H9 (cell line): Measurements from ENCODE around the gene ZNF813. TPM values are rescaled to one million over a fixed set of nuclear protein-coding genes. Genes with fewer than 3 reads are reported as not detected.

Source experiments
- DNase-seq: peaks from one replicate; pipeline ENCODE4 v3.0.0-alpha.2; 2017
- H2AFZ ChIP-seq: one replicate; pipeline ENCODE4 v1.6.1; 2013; ENCODE audit warnings: mild to moderate bottlenecking, low read length, control low read depth, moderate library complexity
- H2AK5ac ChIP-seq: 2 replicates; pipeline ENCODE4 v1.6.1; 2013; ENCODE audit warnings: low read length, control low read depth, mixed read lengths; ENCODE audit not compliant: insufficient read length
- H2BK120ac ChIP-seq: one replicate; pipeline ENCODE4 v1.6.1; 2013; ENCODE audit warnings: low read depth, mild to moderate bottlenecking, low read length, control low read depth, inconsistent platforms; ENCODE audit not compliant: poor library complexity, severe bottlenecking
- H2BK12ac ChIP-seq: 2 replicates; pipeline ENCODE4 v1.6.1; 2013; ENCODE audit warnings: low read length, control low read depth, mixed read lengths, low read depth; ENCODE audit not compliant: insufficient read length
- H2BK15ac ChIP-seq: 2 replicates; pipeline ENCODE4 v1.6.1; 2013; ENCODE audit warnings: low read depth, low read length, control low read depth
- H2BK20ac ChIP-seq: one replicate; pipeline ENCODE4 v1.6.1; 2013; ENCODE audit warnings: low read depth, mild to moderate bottlenecking, low read length, control low read depth, inconsistent platforms; ENCODE audit not compliant: poor library complexity, severe bottlenecking
- H2BK5ac ChIP-seq: 2 replicates; pipeline ENCODE4 v1.6.1; 2013; ENCODE audit warnings: low read length, control low read depth, mixed read lengths; ENCODE audit not compliant: insufficient read length
- H3K14ac ChIP-seq: 2 replicates; pipeline ENCODE4 v1.6.1; 2013; ENCODE audit warnings: low read length, control low read depth; ENCODE audit not compliant: insufficient read depth
- H3K18ac ChIP-seq: 2 replicates; pipeline ENCODE4 v1.6.1; 2013; ENCODE audit warnings: low read depth, mild to moderate bottlenecking, mixed read lengths, low read length, control low read depth; ENCODE audit not compliant: insufficient read length
- H3K23ac ChIP-seq: 2 replicates; pipeline ENCODE4 v1.6.1; 2013; ENCODE audit warnings: low read length, control low read depth, mixed read lengths, low read depth; ENCODE audit not compliant: insufficient read length
- H3K23me2 ChIP-seq: 2 replicates; pipeline ENCODE4 v1.6.1; 2013; ENCODE audit warnings: low read depth, mild to moderate bottlenecking, mixed read lengths, low read length, control low read depth; ENCODE audit not compliant: insufficient read length, poor library complexity, severe bottlenecking
- H3K27ac ChIP-seq: 2 replicates; pipeline ENCODE4 v1.5.1; 2013; ENCODE audit warnings: low read length, control low read depth, mixed read lengths, low read depth; ENCODE audit not compliant: insufficient read length
- H3K27me3 ChIP-seq: 2 replicates; pipeline ENCODE4 v1.6.1; 2013; ENCODE audit warnings: low read length, control low read depth, inconsistent platforms; ENCODE audit not compliant: insufficient read depth
- H3K4ac ChIP-seq: 2 replicates; pipeline ENCODE4 v1.6.1; 2013; ENCODE audit warnings: low read depth, mild to moderate bottlenecking, control low read depth, inconsistent platforms, low read length, moderate library complexity
- H3K4me1 ChIP-seq: 2 replicates; pipeline ENCODE4 v1.6.1; 2013; ENCODE audit warnings: low read length, control low read depth, inconsistent platforms; ENCODE audit not compliant: insufficient read depth
- H3K4me2 ChIP-seq: 2 replicates; pipeline ENCODE4 v1.6.1; 2013; ENCODE audit warnings: low read length, control low read depth, mixed read lengths; ENCODE audit not compliant: insufficient read length, insufficient read depth
- H3K56ac ChIP-seq: 2 replicates; pipeline ENCODE4 v1.6.1; 2013; ENCODE audit warnings: low read depth, mild to moderate bottlenecking, mixed read lengths, low read length, control low read depth; ENCODE audit not compliant: insufficient read length
- H3K79me1 ChIP-seq: 2 replicates; pipeline ENCODE4 v1.6.1; 2013; ENCODE audit warnings: low read depth, mild to moderate bottlenecking, moderate library complexity, low read length, control low read depth, inconsistent platforms; ENCODE audit not compliant: insufficient read depth, poor library complexity, severe bottlenecking
- H3K79me2 ChIP-seq: 2 replicates; pipeline ENCODE4 v1.6.1; 2013; ENCODE audit warnings: low read length, control low read depth, inconsistent platforms; ENCODE audit not compliant: insufficient read depth
- H3K9ac ChIP-seq: 2 replicates; pipeline ENCODE4 v1.6.1; 2013; ENCODE audit warnings: low read length, control low read depth, mixed read lengths; ENCODE audit not compliant: insufficient read length; ENCODE audit errors: extremely low read depth
- H3K9me3 ChIP-seq: one replicate; pipeline ENCODE4 v1.6.1; 2013; ENCODE audit warnings: low read depth, low read length, inconsistent platforms; ENCODE audit not compliant: control insufficient read depth
- H3T11ph ChIP-seq: one replicate; pipeline ENCODE4 v1.6.1; 2013; ENCODE audit warnings: mild to moderate bottlenecking, low read length, control low read depth, inconsistent platforms
- H4K20me1 ChIP-seq: one replicate; pipeline ENCODE4 v1.6.1; 2013; ENCODE audit not compliant: control insufficient read depth, insufficient read length, insufficient read depth
- H4K5ac ChIP-seq: 2 replicates; pipeline ENCODE4 v1.6.1; 2013; ENCODE audit warnings: low read depth, mild to moderate bottlenecking, mixed read lengths, low read length, control low read depth; ENCODE audit not compliant: insufficient read length
- H4K8ac ChIP-seq: replicated peaks from 2 replicates; pipeline ENCODE4 v1.6.1; 2013; ENCODE audit warnings: low read length, control low read depth, mixed read lengths, low read depth; ENCODE audit not compliant: insufficient read length
- H4K91ac ChIP-seq: 2 replicates; pipeline ENCODE4 v1.6.1; 2013; ENCODE audit warnings: low read depth, mild to moderate bottlenecking, moderate library complexity, mixed read lengths, low read length, control low read depth; ENCODE audit not compliant: insufficient read length
- H3K27ac Mint-ChIP-seq, 3 experiments: 2 replicates in 2 of 3; 3 replicates in 1 of 3; pipeline ENCODE4 v1.8.0; 2020 to 2021; ENCODE audit warnings: mixed read lengths in 3 of 3, mild to moderate bottlenecking in 1 of 3, moderate library complexity in 1 of 3
- H3K27me3 Mint-ChIP-seq: 2 replicates; pipeline ENCODE4 v1.8.0; 2021; ENCODE audit warnings: low read depth, mild to moderate bottlenecking, moderate library complexity, mixed read lengths
- H3K36me3 Mint-ChIP-seq, 3 experiments: 2 replicates in 2 of 3; 3 replicates in 1 of 3; pipeline ENCODE4 v1.8.0; 2020 to 2021; ENCODE audit warnings: low read depth in 3 of 3, mixed read lengths in 3 of 3; ENCODE audit not compliant: insufficient read depth in 1 of 3
- H3K4me1 Mint-ChIP-seq, 2 experiments: 2 replicates each; pipeline ENCODE4 v1.8.0; 2020; ENCODE audit warnings: mixed read lengths in 2 of 2
- H3K4me3 Mint-ChIP-seq, 2 experiments: 2 replicates in 1 of 2; 3 replicates in 1 of 2; pipeline ENCODE4 v1.8.0; 2020 to 2021; ENCODE audit warnings: mild to moderate bottlenecking in 2 of 2, mixed read lengths in 2 of 2, moderate library complexity in 1 of 2
- H3K9me3 Mint-ChIP-seq, 2 experiments: 2 replicates in 1 of 2; 3 replicates in 1 of 2; pipeline ENCODE4 v1.8.0; 2020; ENCODE audit warnings: mild to moderate bottlenecking in 2 of 2, mixed read lengths in 2 of 2, moderate library complexity in 1 of 2
- WGBS: extraction: QIAGEN DNeasy Blood & Tissue Kit; methylation state at CpG from one replicate; pipeline ENCODE4 v1.1.7; 2013; ENCODE audit warnings: missing lambda C conversion rate, low lambda C conversion rate, mixed read lengths; ENCODE audit not compliant: insufficient read length; ENCODE audit errors: extremely low coverage; 5-methylcytosine and 5-hydroxymethylcytosine counted together
- total RNA-seq: library from RNA; stranded (reverse); gene quantifications from 2 replicates; pipeline ENCODE4 v1.2.1, GENCODE V29; 2021
- TF ChIP-seq, protein P1 (sequence below): fragments of 200-600 bp; sonication (generic); conservative IDR thresholded peaks from 3 replicates; pipeline ENCODE4 v1.8.0; 2021; ENCODE audit warnings: antibody characterized with exemption, mild to moderate bottlenecking

Gene ZNF813
- total RNA-seq, 1 experiment from 2014 or later = 17.3 TPM

DNA sequence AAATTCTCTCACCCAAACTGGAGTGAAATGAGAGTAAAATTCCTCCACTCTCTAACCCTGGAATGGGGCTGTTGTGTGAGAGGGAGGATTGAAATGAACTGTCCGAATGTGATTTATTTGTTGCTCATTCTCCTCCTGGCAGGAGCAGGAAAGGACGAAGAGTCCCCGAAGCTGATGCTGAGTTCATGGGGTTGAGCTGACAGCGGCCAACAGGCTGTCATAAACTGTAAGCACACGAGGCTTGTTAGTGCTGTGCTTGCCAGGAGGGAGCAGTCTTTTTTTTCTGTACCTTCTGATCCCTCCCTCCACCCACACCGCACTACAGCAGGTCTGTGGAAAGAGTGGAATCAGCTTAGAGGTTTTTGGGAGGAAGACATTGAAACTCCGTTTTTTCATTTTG is 37.4 kb downstream of the ZNF813 start:
- DNase-seq = no peak
- Histone ChIP-seq H2BK15ac (no peak overlapping the region), H4K91ac (no peak overlapping the region), H2BK20ac (no peak overlapping the region), H3K9me3 (no peaks in the 10 kb centered on the region), H3K4me1 (no peaks in the 10 kb centered on the region; the same call in 1 of the 2 replicates), H2AFZ (no peak overlapping the region), H3K18ac (no peak overlapping the region), H3K23ac (no peak overlapping the region), H2BK5ac (no peak overlapping the region), H2BK120ac (no peak overlapping the region), H3K9ac (no peak overlapping the region), H3K27me3 (no peaks in the 10 kb centered on the region), H3K79me1 (no peaks in the 10 kb centered on the region), H3K4ac (no peak overlapping the region), H2BK12ac (no peak overlapping the region), H3K79me2 (no peaks in the 10 kb centered on the region), H3T11ph (no peak overlapping the region), H3K4me2 (peak overlapping the region; percentile 12), H4K8ac (no peak overlapping the region), H3K23me2 (no peaks in the 10 kb centered on the region), H4K20me1 (no peaks in the 10 kb centered on the region), H2AK5ac (no peak overlapping the region), H4K5ac (no peak overlapping the region), H3K56ac (no peak overlapping the region), H3K27ac (no peak overlapping the region), H3K14ac (no peak overlapping the region)
- Mint-ChIP-seq H3K4me3 (peak overlapping the region in 1 of 2 experiments; percentile 46; a peak in 1 of 5 replicates), H3K27ac (no peak overlapping the region; a peak in 1 of 7 replicates), H3K36me3 (peaks cover 0 to 4% (median 0%) of the 10 kb centered on the region in 3 experiments; a peak in 2 of 7 replicates), H3K27me3 (peaks cover 1% of the 10 kb centered on the region), H3K9me3 (no peaks in the 10 kb centered on the region; a peak in 1 of 5 replicates), H3K4me1 (peaks cover 17 to 28% of the 10 kb centered on the region in 2 experiments)
- TF ChIP-seq, protein P1, sequence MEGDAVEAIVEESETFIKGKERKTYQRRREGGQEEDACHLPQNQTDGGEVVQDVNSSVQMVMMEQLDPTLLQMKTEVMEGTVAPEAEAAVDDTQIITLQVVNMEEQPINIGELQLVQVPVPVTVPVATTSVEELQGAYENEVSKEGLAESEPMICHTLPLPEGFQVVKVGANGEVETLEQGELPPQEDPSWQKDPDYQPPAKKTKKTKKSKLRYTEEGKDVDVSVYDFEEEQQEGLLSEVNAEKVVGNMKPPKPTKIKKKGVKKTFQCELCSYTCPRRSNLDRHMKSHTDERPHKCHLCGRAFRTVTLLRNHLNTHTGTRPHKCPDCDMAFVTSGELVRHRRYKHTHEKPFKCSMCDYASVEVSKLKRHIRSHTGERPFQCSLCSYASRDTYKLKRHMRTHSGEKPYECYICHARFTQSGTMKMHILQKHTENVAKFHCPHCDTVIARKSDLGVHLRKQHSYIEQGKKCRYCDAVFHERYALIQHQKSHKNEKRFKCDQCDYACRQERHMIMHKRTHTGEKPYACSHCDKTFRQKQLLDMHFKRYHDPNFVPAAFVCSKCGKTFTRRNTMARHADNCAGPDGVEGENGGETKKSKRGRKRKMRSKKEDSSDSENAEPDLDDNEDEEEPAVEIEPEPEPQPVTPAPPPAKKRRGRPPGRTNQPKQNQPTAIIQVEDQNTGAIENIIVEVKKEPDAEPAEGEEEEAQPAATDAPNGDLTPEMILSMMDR = no peak
- no CpG with 5 or more reads among the region's 7 CpGs for WGBS
